Spleen (tissue), 11 donors: ENCODE results near the gene GPR157. TPM values are rescaled to one million over a fixed set of nuclear protein-coding genes. Genes with fewer than 3 reads are reported as not detected.

Source experiments
- DNase-seq: peaks from one replicate; pipeline ENCODE4 v3.0.0-alpha.2; 2020
- H3K27ac ChIP-seq, 8 donors: fragments of 200-600 bp; sonication (generic) in 7 of 8; 1 replicate in 4 of 8; 2 replicates in 4 of 8; pipeline versions ENCODE4 v1.5.0 to v1.8.0; 2016 to 2021; ENCODE audit warnings: inconsistent platforms in 4 of 8, mild to moderate bottlenecking in 4 of 8, moderate library complexity in 1 of 8
- H3K27me3 ChIP-seq, 7 donors: fragments of 200-600 bp; sonication (generic) in 6 of 7; replicated peaks in 1 of 7; 1 replicate in 4 of 7; 2 replicates in 3 of 7; pipeline versions ENCODE4 v1.5.0 to v1.8.0; 2016 to 2021; ENCODE audit warnings: inconsistent platforms in 3 of 7, mild to moderate bottlenecking in 1 of 7
- H3K36me3 ChIP-seq, 6 donors: fragments of 200-600 bp; sonication (generic) in 5 of 6; 1 replicate in 4 of 6; 2 replicates in 2 of 6; pipeline versions ENCODE4 v1.5.0 to v1.8.0; 2016 to 2021; ENCODE audit warnings: inconsistent platforms in 2 of 6
- H3K4me1 ChIP-seq, 6 donors: fragments of 200-600 bp; sonication (generic) in 5 of 6; 1 replicate in 3 of 6; 2 replicates in 3 of 6; pipeline versions ENCODE4 v1.5.0 to v1.8.0; 2016 to 2021; ENCODE audit warnings: inconsistent platforms in 3 of 6
- H3K4me3 ChIP-seq, 8 donors: fragments of 200-600 bp; sonication (generic) in 7 of 8; 1 replicate in 4 of 8; 2 replicates in 4 of 8; pipeline versions ENCODE4 v1.5.0 to v1.8.0; 2016 to 2021; ENCODE audit warnings: inconsistent platforms in 4 of 8, mild to moderate bottlenecking in 4 of 8, moderate library complexity in 2 of 8
- H3K9me3 ChIP-seq, 8 donors: fragments of 200-600 bp; sonication (generic) in 7 of 8; 1 replicate in 4 of 8; 2 replicates in 4 of 8; pipeline versions ENCODE4 v1.5.0 to v1.8.0; 2016 to 2021; ENCODE audit warnings: inconsistent platforms in 4 of 8
- CTCF ChIP-seq, 11 experiments: fragments of 200-600 bp in 7 of 11; fragments of 450-650 bp in 4 of 11; sonication (generic) in 4 of 11; IDR thresholded peaks in 8 of 11; conservative IDR thresholded peaks in 3 of 11; 1 replicate in 7 of 11; 2 replicates in 4 of 11; pipeline versions ENCODE4 v1.4.0 to v1.8.0; 2016 to 2021; ENCODE audit warnings: antibody characterized with exemption in 11 of 11, inconsistent platforms in 4 of 11, mild to moderate bottlenecking in 1 of 11
- POLR2A ChIP-seq, 3 donors: fragments of 450-650 bp; IDR thresholded peaks; one replicate each; pipeline ENCODE4 v1.5.1; 2017; ENCODE audit warnings: antibody characterized with exemption in 3 of 3, mild to moderate bottlenecking in 1 of 3
- POLR2AphosphoS5 ChIP-seq, 3 donors: sonication (generic); formaldehyde crosslinking; IDR thresholded peaks; one replicate each; pipeline ENCODE4 v1.5.1; 2017; ENCODE audit warnings: antibody characterized with exemption in 3 of 3
- WGBS, 5 donors: extraction: QIAGEN DNeasy Blood & Tissue Kit in 3 of 5; methylation state at CpG; one replicate each; pipeline versions ENCODE4 v1.1.5 to v1.1.7; 2013 to 2018; 5-methylcytosine and 5-hydroxymethylcytosine counted together
- intact Hi-C: fragments of 100-400 bp; cut with DNase I; formaldehyde crosslinking; loops from one replicate; pipeline ENCODE4 v1.15.0; 2023; ENCODE audit warnings: low total_unique reads
- polyA plus RNA-seq, 3 donors: library from polyadenylated mRNA; stranded (reverse); fragments of 200-250 nt; gene quantifications; one replicate each; pipeline ENCODE4 v1.2.1, GENCODE V29; 2013
- small RNA-seq, 4 donors: library from RNA; depleted of rRNA; stranded (forward); fragments of <200 nt; gene quantifications; one replicate each; pipeline ENCODE3, GENCODE V24; 2016
- total RNA-seq, 7 donors: library from RNA; depleted of rRNA in 3 of 7; stranded (reverse); fragments of >200 nt in 3 of 7; fragmentation: NEBNext Ultra II Directional in 4 of 7; extraction: Animal tissue kit (Norgen Biotek cat#: 25700) in 4 of 7; gene quantifications; one replicate each; pipeline versions ENCODE4 v1.1.0 to v1.2.1, GENCODE V29; 2016 to 2021
- donor health status: healthy with polysubstance abuse.
- donor health status: DM: no; HTN: no; CAD: no; lungs with moderate emphysema.
- donor health status: DM: no; HTN: no; CAD: no.
- donor health status: Bipolar disorder and iron deficiency.
- donor health status: healthy.
- donor health status: DM: no; HTN: no; CAD: no.
- donor health status: DM: yes; HTN: yes; CAD: no.

GPR157 gene
- total and polyA plus RNA-seq, 10 donors: 1.2 to 10.5 (median 6.8) TPM

GRCh38 chr1:9051379-9051778 is 77.5 kb downstream of the GPR157 start:
- no peaks in the 10 kb centered on the region for H3K9me3 ChIP-seq
- no peak overlapping the region for H3K4me3 ChIP-seq
- TF ChIP-seq POLR2A (IDR thresholded peaks at IDR 0.05) (no peak), POLR2AphosphoS5 (IDR thresholded peaks at IDR 0.05) (no peak), CTCF (IDR thresholded peaks at IDR 0.05 in 8 of 11, conservative IDR thresholded peaks at IDR 0.05 in 3 of 11) (no peak)
- peaks cover 0 to 16% (median 0%) of the 10 kb centered on the region in 6 donors for H3K36me3 ChIP-seq
- intact Hi-C loops: no loop called here
- H3K4me1 ChIP-seq: no peaks in the 10 kb centered on the region
- no peaks in the 10 kb centered on the region for H3K27me3 ChIP-seq
- no peak overlapping the region for H3K27ac ChIP-seq
- 73 to 93% (median 85%) methylated on average over 1 of the region's 1 CpG for WGBS, 5 donors
- DNase-seq: no peak

- no peaks in the 10 kb centered on the region for H3K27me3 ChIP-seq
- 48 to 77% (median 69%) methylated on average over 3 of the region's 3 CpGs for WGBS, 5 donors
- H3K27ac ChIP-seq: no peak overlapping the region
- H3K4me1 ChIP-seq: no peaks in the 10 kb centered on the region
- no peak for DNase-seq
- no peaks in the 10 kb centered on the region for H3K9me3 ChIP-seq
- H3K36me3 ChIP-seq: peaks cover 0 to 16% (median 0%) of the 10 kb centered on the region in 6 donors
- H3K4me3 ChIP-seq: no peak overlapping the region
- intact Hi-C loops: no loop called here
- TF ChIP-seq CTCF (IDR thresholded peaks at IDR 0.05 in 8 of 11, conservative IDR thresholded peaks at IDR 0.05 in 3 of 11) (no peak), POLR2AphosphoS5 (IDR thresholded peaks at IDR 0.05) (no peak), POLR2A (IDR thresholded peaks at IDR 0.05) (no peak)
Observed at GRCh38 chr1:9050803-9051202, 78.1 kb downstream of the GPR157 start.

Small RNA genes within 50 kb of the gene (small RNA-seq; reads per million reads assigned to genes)
- gene RF00424: 0 reads per million in 4 donors

Other genes with a start within 250 kb of the GPR157 start
- 1 to 10 TPM in 1 of 7 donors, not detected in 6; 1.5 TPM for gene CA6, start 183.2 kb downstream of the GPR157 start, total RNA-seq
- gene CA6, start 183.2 kb downstream of the GPR157 start, polyA plus RNA-seq: under 1 TPM; 0.11 to 0.16 (median 0.11) TPM
- gene SLC2A7, start 102.7 kb downstream of the GPR157 start, total RNA-seq: not detected
- not detected for gene SLC2A7, start 102.7 kb downstream of the GPR157 start, polyA plus RNA-seq
- gene SLC2A5, start 59.5 kb downstream of the GPR157 start, total RNA-seq: 10 to 100 TPM in 1 of 7 donors, 1 to 10 TPM in 6; 5.3 to 23.6 (median 8.4) TPM
- 1 to 10 TPM; 2.9 to 4.6 (median 3.2) TPM for gene SLC2A5, start 59.5 kb downstream of the GPR157 start, polyA plus RNA-seq
- gene H6PD, start 105.7 kb upstream of the GPR157 start, total RNA-seq: 10 to 100 TPM; 32.1 to 55.3 (median 37.8) TPM
- gene H6PD, start 105.7 kb upstream of the GPR157 start, polyA plus RNA-seq: 10 to 100 TPM in 1 of 3 donors, 1 to 10 TPM in 2; 4.5 to 13.9 (median 5.5) TPM
- 1 to 10 TPM; 2.4 to 7.9 (median 5.3) TPM for gene SPSB1, start 163.8 kb upstream of the GPR157 start, total RNA-seq
- gene SPSB1, start 163.8 kb upstream of the GPR157 start, polyA plus RNA-seq: 1 to 10 TPM; 1.3 to 3.4 (median 2.7) TPM